ENCODE results near the gene CD46.

The CD46 gene

GRCh38 chr1:207810173-207810572 lies 58.3 kb downstream of the CD46 start:
- H3K4me2 ChIP-seq (ENCODE audit: low read length) = no peak overlapping the region
- no peak overlapping the region for H3K9ac ChIP-seq (ENCODE audit: low read length)
- H2BK5ac ChIP-seq (ENCODE audit: low read depth, low read length, poor library complexity) = no peak overlapping the region
- H3K27ac ChIP-seq (ENCODE audit: low read depth, low read length) = no peak overlapping the region
- peaks cover 2 to 7% of the 10 kb centered on the region in 2 experiments for H3K4me1 ChIP-seq (ENCODE audit: control insufficient read depth in 1 of 2, insufficient read depth in 2 of 2, low read length in 2 of 2)
- peak in 1 of 2 donors; percentile 35 for DNase-seq
- H3K27me3 ChIP-seq (ENCODE audit: insufficient read depth, low read length) = no peaks in the 10 kb centered on the region
- no peak overlapping the region for H2AK5ac ChIP-seq (ENCODE audit: low read length)
- H3K4me3 ChIP-seq (ENCODE audit: low read depth, low read length) = no peak overlapping the region
- WGBS (ENCODE audit: extremely low coverage, insufficient coverage, insufficient read length) = no CpG with 5 or more reads among the region's 2 CpGs
- H3K23ac ChIP-seq (ENCODE audit: low read length) = no peak overlapping the region
- no peak overlapping the region for H2BK120ac ChIP-seq (ENCODE audit: insufficient read depth, low read length, poor library complexity)
- H4K12ac ChIP-seq (ENCODE audit: low read depth, low read length) = no peak overlapping the region
- no peak overlapping the region for H4K8ac ChIP-seq (ENCODE audit: low read depth, low read length)
- H3K18ac ChIP-seq (ENCODE audit: low read length) = no peak overlapping the region
- H2AFZ ChIP-seq (ENCODE audit: insufficient read depth, low read length, poor library complexity) = no peak overlapping the region
- H3K14ac ChIP-seq (ENCODE audit: low read length) = no peak overlapping the region
- no peaks in the 10 kb centered on the region for H3K9me3 ChIP-seq (ENCODE audit: insufficient read depth, low read depth, low read length)
- no peak overlapping the region for H3K4ac ChIP-seq (ENCODE audit: low read depth, low read length)
- H3K79me1 ChIP-seq (ENCODE audit: low read length) = no peaks in the 10 kb centered on the region
- H3K79me2 ChIP-seq (ENCODE audit: control insufficient read depth, insufficient read depth, low read length, poor library complexity) = no peaks in the 10 kb centered on the region
- no peak overlapping the region for H4K91ac ChIP-seq (ENCODE audit: low read depth, low read length)
- no peaks in the 10 kb centered on the region for H3K36me3 ChIP-seq (ENCODE audit: control insufficient read depth in 1 of 2, insufficient read depth in 2 of 2, low read length in 2 of 2)
- H2BK12ac ChIP-seq (ENCODE audit: low read length) = no peak overlapping the region

DNA sequence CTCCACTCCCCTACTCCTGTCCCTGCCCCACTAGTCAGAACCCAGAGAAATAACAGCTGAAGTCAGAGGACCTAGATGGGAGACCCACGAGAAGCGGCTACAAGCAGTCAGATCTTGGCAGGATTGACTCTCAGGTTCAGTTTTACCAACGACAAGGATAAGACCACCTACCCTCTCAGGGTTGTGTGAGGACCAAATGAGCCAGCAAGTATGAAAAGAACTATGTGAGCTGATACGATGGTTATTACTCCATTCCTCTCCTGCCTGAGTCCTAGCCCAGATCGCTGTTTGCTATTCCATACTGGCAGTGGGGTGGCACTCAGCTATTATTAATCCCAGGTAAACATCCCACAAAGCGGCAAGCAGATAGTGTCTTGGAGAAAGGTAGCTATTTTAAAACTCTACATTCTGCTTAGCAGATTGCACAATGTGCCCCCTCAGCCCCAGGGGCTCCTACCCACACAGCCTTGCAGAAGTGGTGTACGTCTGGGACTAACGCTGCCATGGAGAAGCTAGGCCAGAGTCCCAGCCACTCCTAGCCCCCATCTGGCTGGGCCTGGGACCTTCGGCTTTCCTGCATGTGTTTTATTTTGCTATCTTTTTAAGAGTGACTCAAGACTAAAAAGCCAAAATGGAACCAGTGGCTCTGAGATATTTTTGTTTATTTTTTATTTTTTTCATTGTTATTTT lies 58.9 kb downstream of the CD46 start:
- WGBS (ENCODE audit: extremely low coverage, insufficient coverage, insufficient read length) = no CpG with 5 or more reads among the region's 9 CpGs
- peaks cover 2 to 6% of the 10 kb centered on the region in 2 experiments for H3K4me1 ChIP-seq (ENCODE audit: control insufficient read depth in 1 of 2, insufficient read depth in 2 of 2, low read length in 2 of 2)

DNA sequence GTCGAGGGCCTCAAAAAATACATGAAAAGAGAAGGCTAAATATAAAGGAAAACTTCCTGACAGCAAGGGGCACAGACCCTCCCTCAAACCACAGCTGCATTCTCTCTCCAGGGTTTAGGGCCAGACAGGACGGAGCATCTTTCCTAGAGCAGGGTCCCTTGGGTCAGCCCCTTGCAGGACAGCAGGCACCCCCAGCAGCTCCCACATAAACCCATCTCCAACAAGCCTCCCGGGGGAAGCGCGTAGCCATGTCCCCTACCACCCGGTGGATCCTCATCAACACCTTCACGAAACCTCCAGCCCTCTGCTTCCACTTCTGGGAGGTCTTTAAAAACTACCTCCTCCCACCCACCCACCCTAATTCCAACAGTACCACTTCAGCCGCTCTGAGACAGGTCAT lies 59.5 kb downstream of the CD46 start:
- no peak overlapping the region for H2BK5ac ChIP-seq (ENCODE audit: low read depth, low read length, poor library complexity)
- no peak overlapping the region for H2AFZ ChIP-seq (ENCODE audit: insufficient read depth, low read length, poor library complexity)
- no peaks in the 10 kb centered on the region for H3K79me1 ChIP-seq (ENCODE audit: low read length)
- H2BK120ac ChIP-seq (ENCODE audit: insufficient read depth, low read length, poor library complexity) = no peak overlapping the region
- H3K27me3 ChIP-seq (ENCODE audit: insufficient read depth, low read length) = no peaks in the 10 kb centered on the region
- no peak overlapping the region for H3K14ac ChIP-seq (ENCODE audit: low read length)
- no peak overlapping the region for H3K23ac ChIP-seq (ENCODE audit: low read length)
- no peaks in the 10 kb centered on the region for H3K36me3 ChIP-seq (ENCODE audit: control insufficient read depth in 1 of 2, insufficient read depth in 2 of 2, low read length in 2 of 2)
- no peak overlapping the region for H2BK12ac ChIP-seq (ENCODE audit: low read length)
- no CpG with 5 or more reads among the region's 8 CpGs for WGBS (ENCODE audit: extremely low coverage, insufficient coverage, insufficient read length)
- no peak overlapping the region for H4K8ac ChIP-seq (ENCODE audit: low read depth, low read length)
- H3K18ac ChIP-seq (ENCODE audit: low read length) = no peak overlapping the region
- H3K4me1 ChIP-seq (ENCODE audit: control insufficient read depth in 1 of 2, insufficient read depth in 2 of 2, low read length in 2 of 2) = peaks cover 2 to 4% of the 10 kb centered on the region in 2 experiments
- no peak overlapping the region for H3K4me3 ChIP-seq (ENCODE audit: low read depth, low read length)
- no peaks in the 10 kb centered on the region for H3K9me3 ChIP-seq (ENCODE audit: insufficient read depth, low read depth, low read length)
- no peak overlapping the region for H3K27ac ChIP-seq (ENCODE audit: low read depth, low read length)
- no peak overlapping the region for H3K4me2 ChIP-seq (ENCODE audit: low read length)
- H4K91ac ChIP-seq (ENCODE audit: low read depth, low read length) = no peak overlapping the region
- H2AK5ac ChIP-seq (ENCODE audit: low read length) = no peak overlapping the region
- H3K4ac ChIP-seq (ENCODE audit: low read depth, low read length) = no peak overlapping the region
- no peaks in the 10 kb centered on the region for H3K79me2 ChIP-seq (ENCODE audit: control insufficient read depth, insufficient read depth, low read length, poor library complexity)
- H4K12ac ChIP-seq (ENCODE audit: low read depth, low read length) = no peak overlapping the region
- no peak for DNase-seq
- no peak overlapping the region for H3K9ac ChIP-seq (ENCODE audit: low read length)

More for the DNA sequence above, 58.9 kb downstream of the CD46 start:
- H2BK12ac ChIP-seq (ENCODE audit: low read length) = no peak overlapping the region
- H2BK5ac ChIP-seq (ENCODE audit: low read depth, low read length, poor library complexity) = no peak overlapping the region
- no peak overlapping the region for H3K9ac ChIP-seq (ENCODE audit: low read length)
- DNase-seq = no peak
- H3K4ac ChIP-seq (ENCODE audit: low read depth, low read length) = no peak overlapping the region
- H3K36me3 ChIP-seq (ENCODE audit: control insufficient read depth in 1 of 2, insufficient read depth in 2 of 2, low read length in 2 of 2) = no peaks in the 10 kb centered on the region
- no peak overlapping the region for H4K91ac ChIP-seq (ENCODE audit: low read depth, low read length)
- no peaks in the 10 kb centered on the region for H3K27me3 ChIP-seq (ENCODE audit: insufficient read depth, low read length)
- no peak overlapping the region for H3K14ac ChIP-seq (ENCODE audit: low read length)
- H3K79me2 ChIP-seq (ENCODE audit: control insufficient read depth, insufficient read depth, low read length, poor library complexity) = no peaks in the 10 kb centered on the region
- H2AFZ ChIP-seq (ENCODE audit: insufficient read depth, low read length, poor library complexity) = no peak overlapping the region
- H3K4me3 ChIP-seq (ENCODE audit: low read depth, low read length) = no peak overlapping the region
- H3K9me3 ChIP-seq (ENCODE audit: insufficient read depth, low read depth, low read length) = no peaks in the 10 kb centered on the region
- no peak overlapping the region for H3K4me2 ChIP-seq (ENCODE audit: low read length)
- H3K18ac ChIP-seq (ENCODE audit: low read length) = no peak overlapping the region
- no peak overlapping the region for H4K12ac ChIP-seq (ENCODE audit: low read depth, low read length)
- no peaks in the 10 kb centered on the region for H3K79me1 ChIP-seq (ENCODE audit: low read length)
- no peak overlapping the region for H2BK120ac ChIP-seq (ENCODE audit: insufficient read depth, low read length, poor library complexity)
- H3K23ac ChIP-seq (ENCODE audit: low read length) = no peak overlapping the region
- H2AK5ac ChIP-seq (ENCODE audit: low read length) = no peak overlapping the region
- H4K8ac ChIP-seq (ENCODE audit: low read depth, low read length) = no peak overlapping the region
- H3K27ac ChIP-seq (ENCODE audit: low read depth, low read length) = no peak overlapping the region

DNA sequence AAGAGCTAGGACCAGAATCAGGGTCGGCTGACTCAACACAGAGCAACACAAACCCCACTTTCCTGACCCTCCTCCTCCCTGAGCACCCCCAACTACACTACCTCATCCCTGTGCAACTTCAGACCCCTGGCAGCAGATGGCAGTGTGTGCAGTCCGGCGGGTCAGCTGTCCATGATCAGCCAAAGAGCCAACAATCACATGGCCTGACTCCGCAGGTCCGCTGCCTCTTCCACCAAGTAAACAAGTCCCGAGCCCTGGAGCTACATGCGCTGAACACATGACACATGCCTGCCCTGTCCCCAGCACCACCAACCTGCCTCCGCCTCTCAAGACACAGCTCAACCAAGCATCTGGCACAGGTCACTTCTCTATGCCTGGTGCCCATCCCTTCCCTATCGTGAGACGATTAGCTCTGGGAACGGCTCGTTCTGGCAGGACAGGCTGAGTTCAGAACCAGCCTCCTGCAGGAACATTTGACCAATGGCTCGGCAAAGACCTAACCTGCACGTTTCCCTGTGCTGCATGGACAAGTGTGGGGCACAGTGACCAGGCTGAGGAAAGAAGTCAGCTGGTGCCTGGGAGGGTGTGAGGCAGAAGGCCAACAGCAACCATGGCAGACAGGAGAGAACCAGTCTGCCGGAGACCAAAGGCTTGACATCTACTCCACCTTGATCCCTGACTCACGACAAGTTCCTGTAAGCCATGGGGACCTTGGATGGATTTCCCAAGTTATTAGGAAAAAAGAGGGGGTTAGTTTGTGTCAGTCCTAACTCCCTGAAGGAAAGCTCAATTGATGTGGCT lies 60.3 kb downstream of the CD46 start:
- no peak overlapping the region for H3K14ac ChIP-seq (ENCODE audit: low read length)
- DNase-seq = peak; percentile 35 to 42
- peaks cover 2 to 4% of the 10 kb centered on the region in 2 experiments for H3K4me1 ChIP-seq (ENCODE audit: control insufficient read depth in 1 of 2, insufficient read depth in 2 of 2, low read length in 2 of 2)
- no peak overlapping the region for H3K27ac ChIP-seq (ENCODE audit: low read depth, low read length)
- H3K18ac ChIP-seq (ENCODE audit: low read length) = no peak overlapping the region
- no peaks in the 10 kb centered on the region for H3K36me3 ChIP-seq (ENCODE audit: control insufficient read depth in 1 of 2, insufficient read depth in 2 of 2, low read length in 2 of 2)
- H3K9ac ChIP-seq (ENCODE audit: low read length) = no peak overlapping the region
- H3K79me1 ChIP-seq (ENCODE audit: low read length) = no peaks in the 10 kb centered on the region
- H3K23ac ChIP-seq (ENCODE audit: low read length) = no peak overlapping the region
- H2BK120ac ChIP-seq (ENCODE audit: insufficient read depth, low read length, poor library complexity) = no peak overlapping the region
- no peak overlapping the region for H2BK12ac ChIP-seq (ENCODE audit: low read length)
- no peaks in the 10 kb centered on the region for H3K27me3 ChIP-seq (ENCODE audit: insufficient read depth, low read length)
- no peaks in the 10 kb centered on the region for H3K9me3 ChIP-seq (ENCODE audit: insufficient read depth, low read depth, low read length)
- H4K8ac ChIP-seq (ENCODE audit: low read depth, low read length) = no peak overlapping the region
- no peak overlapping the region for H2AK5ac ChIP-seq (ENCODE audit: low read length)
- H3K4me2 ChIP-seq (ENCODE audit: low read length) = no peak overlapping the region
- no peak overlapping the region for H3K4ac ChIP-seq (ENCODE audit: low read depth, low read length)
- H4K91ac ChIP-seq (ENCODE audit: low read depth, low read length) = no peak overlapping the region
- no peak overlapping the region for H3K4me3 ChIP-seq (ENCODE audit: low read depth, low read length)
- WGBS (ENCODE audit: extremely low coverage, insufficient coverage, insufficient read length) = no CpG with 5 or more reads among the region's 16 CpGs
- H2BK5ac ChIP-seq (ENCODE audit: low read depth, low read length, poor library complexity) = no peak overlapping the region
- H2AFZ ChIP-seq (ENCODE audit: insufficient read depth, low read length, poor library complexity) = no peak overlapping the region
- no peak overlapping the region for H4K12ac ChIP-seq (ENCODE audit: low read depth, low read length)
- no peaks in the 10 kb centered on the region for H3K79me2 ChIP-seq (ENCODE audit: control insufficient read depth, insufficient read depth, low read length, poor library complexity)
